GM21529 (cell line): ENCODE results near the gene FHDC1.
"Not testable (repeated sequence)": the region's sequence is repeated elsewhere in the genome, so short reads cannot be mapped to it uniquely, and the experiment has no call there.

ENCODE experiments used
- ATAC-seq: cut with Tn5 transposase; IDR thresholded peaks from one replicate; pipeline ENCODE4 v1.9.1; 2021; ENCODE audit not compliant: unreplicated experiment

FHDC1 gene, protein sequence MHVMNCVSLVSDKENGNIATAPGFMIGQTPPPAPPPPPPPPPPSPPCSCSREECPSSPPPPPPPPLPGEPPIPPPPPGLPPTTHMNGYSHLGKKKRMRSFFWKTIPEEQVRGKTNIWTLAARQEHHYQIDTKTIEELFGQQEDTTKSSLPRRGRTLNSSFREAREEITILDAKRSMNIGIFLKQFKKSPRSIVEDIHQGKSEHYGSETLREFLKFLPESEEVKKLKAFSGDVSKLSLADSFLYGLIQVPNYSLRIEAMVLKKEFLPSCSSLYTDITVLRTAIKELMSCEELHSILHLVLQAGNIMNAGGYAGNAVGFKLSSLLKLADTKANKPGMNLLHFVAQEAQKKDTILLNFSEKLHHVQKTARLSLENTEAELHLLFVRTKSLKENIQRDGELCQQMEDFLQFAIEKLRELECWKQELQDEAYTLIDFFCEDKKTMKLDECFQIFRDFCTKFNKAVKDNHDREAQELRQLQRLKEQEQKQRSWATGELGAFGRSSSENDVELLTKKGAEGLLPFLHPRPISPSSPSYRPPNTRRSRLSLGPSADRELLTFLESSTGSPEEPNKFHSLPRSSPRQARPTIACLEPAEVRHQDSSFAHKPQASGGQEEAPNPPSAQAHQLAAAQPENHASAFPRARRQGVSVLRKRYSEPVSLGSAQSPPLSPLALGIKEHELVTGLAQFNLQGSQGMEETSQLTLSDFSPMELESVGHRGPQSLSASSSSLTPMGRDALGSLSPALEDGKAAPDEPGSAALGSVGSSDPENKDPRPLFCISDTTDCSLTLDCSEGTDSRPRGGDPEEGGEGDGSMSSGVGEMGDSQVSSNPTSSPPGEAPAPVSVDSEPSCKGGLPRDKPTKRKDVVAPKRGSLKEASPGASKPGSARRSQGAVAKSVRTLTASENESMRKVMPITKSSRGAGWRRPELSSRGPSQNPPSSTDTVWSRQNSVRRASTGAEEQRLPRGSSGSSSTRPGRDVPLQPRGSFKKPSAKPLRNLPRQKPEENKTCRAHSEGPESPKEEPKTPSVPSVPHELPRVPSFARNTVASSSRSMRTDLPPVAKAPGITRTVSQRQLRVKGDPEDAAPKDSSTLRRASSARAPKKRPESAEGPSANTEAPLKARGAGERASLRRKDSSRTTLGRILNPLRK

GRCh38 chr4:152935631-152936445 is at the start of gene FHDC1:
Gene FHDC1 (plus strand): TSS chr4:152936323. CDS start chr4:152943058, 6,735 bp downstream.
- no peak for ATAC-seq

- ATAC-seq: no peak
Observed at GRCh38 chr4:152887981-152888380, 48.1 kb upstream of the FHDC1 start.

DNA sequence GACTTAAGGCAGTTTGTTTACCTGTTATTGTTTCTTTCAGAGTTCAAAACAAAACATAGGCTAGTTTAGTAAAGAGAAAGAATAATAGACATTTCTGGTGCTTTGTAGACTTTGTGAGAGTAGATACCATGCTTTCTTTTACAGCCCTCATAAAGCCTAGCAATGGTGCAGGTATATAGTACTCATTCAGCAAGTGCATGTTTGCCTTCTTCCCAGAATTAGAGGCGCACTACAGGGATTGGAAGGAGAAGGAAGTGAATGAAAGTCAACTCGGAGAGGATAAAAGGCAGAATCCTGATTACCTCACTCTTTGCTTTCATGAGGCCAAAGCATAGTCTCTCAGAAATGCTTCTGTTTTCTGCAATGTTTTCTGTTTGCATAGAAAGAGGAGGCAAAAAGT is 43.1 kb upstream of the FHDC1 start:
- no peak for ATAC-seq

- ATAC-seq: no peak
Observed at GRCh38 chr4:152894673-152895072, 41.5 kb upstream of the FHDC1 start.

DNA sequence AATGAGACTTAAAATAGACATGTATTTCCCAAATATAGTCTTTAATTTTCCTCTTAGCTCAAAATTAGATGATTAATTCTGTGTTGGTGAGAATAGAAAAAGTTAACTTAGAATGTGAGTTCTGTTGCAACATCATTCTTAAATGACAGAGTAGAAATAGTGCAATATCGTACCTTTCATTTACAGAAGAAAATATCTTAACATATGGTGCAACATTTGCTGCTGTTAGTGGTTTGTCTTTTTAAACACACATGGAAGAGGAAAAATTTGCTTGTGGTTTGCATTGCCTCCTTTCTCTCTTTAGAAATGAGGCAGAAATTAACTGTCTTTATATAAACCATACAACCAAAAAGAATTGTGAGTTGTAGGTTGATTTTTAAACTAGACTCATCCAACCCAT is 39.3 kb upstream of the FHDC1 start:
- ATAC-seq: no peak

DNA sequence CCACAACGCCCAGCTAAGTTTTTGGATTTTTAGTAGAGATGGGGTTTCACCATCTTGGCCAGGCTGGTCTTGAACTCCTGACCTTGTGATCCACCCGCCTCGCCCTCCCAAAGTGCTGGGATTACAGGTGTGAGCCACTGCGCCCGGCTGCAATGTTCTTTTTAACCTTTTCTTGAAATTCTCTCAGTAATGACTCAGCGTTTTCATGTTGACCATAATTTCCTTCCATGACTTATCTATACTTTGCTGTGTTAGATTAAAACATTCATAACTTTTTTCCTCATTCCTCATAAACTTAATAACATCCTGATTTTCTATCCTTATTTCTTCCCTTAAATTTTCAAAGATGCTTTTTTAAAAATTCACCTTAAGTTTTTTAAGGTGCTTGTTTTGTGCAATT is 38.0 kb upstream of the FHDC1 start:
- ATAC-seq: not testable (repeated sequence)

DNA sequence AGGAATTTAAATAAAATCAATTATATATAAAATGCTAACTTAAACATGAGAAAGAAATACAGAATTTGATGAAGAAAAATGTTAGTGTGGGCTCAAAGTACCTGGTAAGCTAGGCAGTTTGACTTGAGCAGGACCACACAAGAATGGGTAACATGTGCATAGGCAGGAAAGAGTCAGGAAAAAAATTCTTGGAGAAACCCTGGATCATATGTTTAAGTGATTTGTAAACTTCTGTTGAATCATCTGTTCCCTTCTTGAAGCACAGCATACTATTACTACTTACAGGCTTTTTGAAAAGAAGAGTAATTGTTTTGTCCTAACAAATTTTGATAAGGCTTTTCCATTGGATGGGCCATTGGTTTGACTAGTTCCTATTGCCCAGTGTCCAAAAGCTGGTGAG is 37.5 kb upstream of the FHDC1 start:
- no peak for ATAC-seq

GRCh38 chr4:152900395-152900794 is 35.7 kb upstream of the FHDC1 start:
- no peak for ATAC-seq

- ATAC-seq: no peak
Observed at GRCh38 chr4:152901205-152901604, 34.9 kb upstream of the FHDC1 start.

DNA sequence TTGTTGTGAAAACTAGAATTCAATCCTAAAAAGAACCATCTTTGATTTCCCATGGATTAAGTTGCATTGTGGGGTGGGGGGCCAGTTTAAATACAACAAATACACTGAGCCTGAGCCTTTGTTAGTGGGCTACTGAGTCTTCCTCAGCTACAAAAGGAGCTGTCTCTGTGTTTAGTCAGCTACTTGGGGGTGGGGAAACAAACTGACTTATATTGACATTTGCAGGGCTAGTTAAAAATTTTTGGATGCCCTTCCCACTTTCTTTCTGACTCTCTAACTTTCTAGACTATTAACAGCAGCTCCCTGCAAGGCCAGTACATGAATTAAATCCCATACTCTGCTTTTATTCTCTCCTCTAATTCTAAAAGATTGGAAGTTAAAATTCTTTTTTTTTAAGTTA is 32.5 kb upstream of the FHDC1 start:
- no peak for ATAC-seq

DNA sequence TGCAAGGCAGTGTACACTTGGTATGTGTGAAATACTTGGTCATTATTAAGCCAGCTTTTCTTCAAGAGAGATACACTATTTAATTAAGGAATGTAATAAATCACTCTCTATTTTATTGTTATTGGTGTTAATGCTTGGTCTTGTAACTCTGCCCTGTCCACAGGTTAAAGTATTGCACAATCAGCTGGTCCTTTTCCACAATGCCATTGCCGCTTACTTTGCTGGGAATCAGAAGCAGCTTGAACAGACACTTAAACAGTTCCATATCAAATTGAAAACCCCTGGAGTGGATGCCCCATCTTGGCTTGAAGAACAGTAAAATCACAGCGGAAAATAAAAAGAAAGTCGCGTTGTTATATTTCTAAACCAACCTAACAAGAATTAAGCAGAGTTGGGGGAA is 26.2 kb upstream of the FHDC1 start:
- no peak for ATAC-seq

DNA sequence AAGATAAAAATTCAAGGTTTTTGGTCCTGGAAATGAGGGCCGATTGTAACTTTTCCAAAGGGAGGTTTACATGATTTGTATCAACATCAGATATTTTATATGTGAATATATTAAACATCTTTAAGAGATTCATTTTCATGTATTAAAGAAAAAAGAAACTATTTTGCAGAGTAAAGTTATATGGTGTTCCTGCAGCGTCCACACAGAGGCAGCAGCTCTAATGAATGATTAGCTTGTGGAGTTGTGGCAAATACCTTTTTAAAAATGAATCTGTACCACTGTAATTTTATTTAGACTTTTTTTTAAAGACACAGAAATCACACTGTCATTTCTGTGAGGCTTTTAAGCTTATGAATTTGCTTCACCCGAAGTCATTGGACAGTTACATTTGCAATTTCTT is 25.6 kb upstream of the FHDC1 start:
- ATAC-seq: no peak

GRCh38 chr4:152917543-152918395 is 18.4 kb upstream of the FHDC1 start:
- ATAC-seq: no peak

DNA sequence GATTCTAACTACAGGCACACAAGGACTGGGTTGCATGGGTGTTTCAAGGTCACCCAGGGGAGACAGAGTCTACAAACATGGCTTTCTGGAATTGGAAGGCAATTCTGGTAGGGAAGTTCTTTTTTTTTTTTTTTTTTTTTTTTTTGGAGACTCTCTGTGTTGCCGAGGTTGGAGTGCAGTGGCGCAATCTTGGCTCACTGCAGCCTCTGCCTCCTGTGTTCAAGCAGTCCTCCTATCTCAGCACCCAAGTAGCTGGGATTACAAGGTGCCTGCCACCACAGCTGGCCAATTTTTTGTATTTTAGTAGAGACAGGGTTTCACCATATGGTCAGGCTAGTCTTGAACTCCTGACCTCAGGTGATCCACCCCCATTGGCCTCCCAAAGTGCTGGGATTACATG is 16.3 kb upstream of the FHDC1 start:
- no peak for ATAC-seq

DNA sequence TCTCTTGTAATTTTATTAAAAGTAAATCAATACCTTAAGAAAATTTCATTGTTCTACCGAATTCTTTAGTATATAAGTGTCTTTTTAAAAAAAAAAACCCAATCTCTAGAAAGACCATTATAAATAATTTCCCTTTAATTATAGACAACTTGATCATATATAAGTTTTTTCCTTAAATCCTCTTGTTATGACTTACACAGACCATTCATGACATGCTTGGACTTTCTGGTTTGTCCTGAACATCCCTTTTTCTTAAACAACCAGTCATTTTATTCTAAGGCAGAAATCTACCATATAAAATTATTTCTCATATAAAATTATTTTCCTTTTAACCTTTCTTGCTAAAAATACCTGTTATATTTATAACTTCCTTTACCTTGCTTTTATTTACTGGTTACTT is 15.4 kb upstream of the FHDC1 start:
- ATAC-seq: no peak

DNA sequence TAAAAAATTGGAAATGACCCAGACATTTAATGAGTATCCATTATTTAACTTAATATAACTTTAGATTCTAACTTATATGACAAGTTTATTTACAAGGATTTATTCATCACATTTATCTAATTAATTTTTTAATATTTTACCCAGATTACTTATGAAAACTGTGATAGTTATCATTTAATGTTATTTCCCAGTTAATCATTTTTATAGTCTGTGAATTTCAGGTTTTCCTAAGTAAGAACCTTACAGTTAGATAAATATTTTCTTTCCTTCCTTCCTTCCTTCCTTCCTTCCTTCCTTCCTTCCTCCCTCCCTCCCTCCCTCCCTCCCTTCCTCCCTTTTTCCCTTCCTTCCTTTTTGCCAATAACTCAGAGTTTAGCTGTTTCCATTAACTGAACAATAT is 14.8 kb upstream of the FHDC1 start:
- ATAC-seq: no peak

DNA sequence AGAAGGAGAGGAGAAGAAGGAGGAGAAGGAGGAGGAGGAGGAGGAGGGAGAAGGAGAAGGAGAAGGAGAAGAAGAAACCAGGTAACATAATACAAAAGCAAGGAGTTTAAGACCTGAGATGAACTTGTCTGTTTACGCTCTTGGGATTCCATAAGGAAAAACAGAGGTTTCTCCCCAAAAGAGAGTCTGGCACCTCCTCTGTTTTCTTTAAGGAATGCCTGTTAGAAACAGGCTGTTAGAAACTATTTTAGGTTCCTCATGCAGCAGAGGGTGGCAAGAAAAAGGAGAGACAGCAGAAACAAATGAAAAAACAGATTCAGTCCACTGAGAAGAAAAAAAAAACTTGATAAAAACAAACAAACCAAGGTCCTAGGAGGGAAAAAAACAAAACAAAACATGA is 10.3 kb upstream of the FHDC1 start:
- ATAC-seq: no peak

DNA sequence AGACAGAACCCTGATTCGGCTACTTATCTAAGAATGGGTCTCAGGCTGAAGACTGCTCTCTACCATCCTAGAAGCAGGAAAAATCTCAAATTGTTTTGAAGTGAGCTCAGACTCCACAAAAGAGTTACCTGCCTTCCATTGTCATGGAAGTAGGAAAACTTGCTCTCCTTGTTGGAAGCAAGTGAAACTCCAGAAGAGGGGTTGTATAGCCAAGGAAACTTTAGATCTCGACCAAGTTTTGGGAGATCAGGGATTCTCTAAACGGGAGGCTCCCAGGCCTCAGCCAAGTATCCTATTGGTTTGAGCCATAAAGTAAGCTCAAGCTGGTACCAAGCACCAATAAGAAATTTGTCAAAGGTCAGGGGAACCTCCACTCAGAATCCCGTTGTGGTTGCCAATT is 9.2 kb upstream of the FHDC1 start:
- no peak for ATAC-seq

DNA sequence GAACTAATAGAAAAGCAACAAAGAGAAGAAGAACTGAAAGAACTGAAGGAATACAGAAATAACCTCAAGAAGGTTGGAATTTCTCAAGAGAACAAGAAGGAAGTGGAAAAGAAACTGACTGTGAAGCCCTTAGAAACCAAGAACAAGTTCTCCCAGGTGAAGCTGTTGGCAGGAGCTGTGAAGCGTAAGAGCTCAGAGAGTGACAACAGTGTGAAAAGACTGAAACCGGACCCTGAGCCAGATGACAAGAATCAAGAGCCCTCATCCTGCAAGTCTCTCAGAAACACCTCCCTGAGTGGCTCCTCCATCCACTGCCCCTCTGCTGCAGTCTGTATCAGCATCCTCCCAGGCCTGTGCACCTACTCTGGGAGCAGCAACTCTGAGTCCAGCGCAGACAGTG is 8.4 kb upstream of the FHDC1 start:
- no peak for ATAC-seq

GRCh38 chr4:152928286-152928685 is 7.8 kb upstream of the FHDC1 start:
- no peak for ATAC-seq
